Endodermal cell (in vitro differentiated cells): Measurements from ENCODE around the gene NID1. TPM values are rescaled to one million over a fixed set of nuclear protein-coding genes. Genes with fewer than 3 reads are reported as not detected.
"Not testable (repeated sequence)": the region's sequence is repeated elsewhere in the genome, so short reads cannot be mapped to it uniquely, and the experiment has no call there.

Source experiments
- DNase-seq: peaks from one replicate; pipeline ENCODE4 v3.0.0-alpha.2; 2017
- H3K27ac ChIP-seq: 2 replicates; pipeline ENCODE4 v1.5.1; 2013; ENCODE audit warnings: mild to moderate bottlenecking, low read depth, low read length, moderate library complexity
- H3K27me3 ChIP-seq: 2 replicates; pipeline ENCODE4 v1.6.1; 2013; ENCODE audit warnings: mild to moderate bottlenecking, low read length, moderate library complexity; ENCODE audit not compliant: insufficient read depth, control insufficient read depth, poor library complexity, severe bottlenecking
- H3K36me3 ChIP-seq: 2 replicates; pipeline ENCODE4 v1.7.0; 2013; ENCODE audit warnings: mild to moderate bottlenecking, low read length, moderate library complexity; ENCODE audit not compliant: control insufficient read depth, insufficient read depth
- H3K4me1 ChIP-seq: one replicate; pipeline ENCODE4 v1.7.0; 2013; ENCODE audit warnings: low read length; ENCODE audit not compliant: control insufficient read depth, insufficient read depth
- H3K4me3 ChIP-seq: 2 replicates; pipeline ENCODE4 v1.5.1; 2013; ENCODE audit warnings: mild to moderate bottlenecking, low read length, moderate library complexity
- H3K9ac ChIP-seq: 2 replicates; pipeline ENCODE4 v1.6.1; 2013; ENCODE audit warnings: mild to moderate bottlenecking, low read length, moderate library complexity; ENCODE audit not compliant: poor library complexity, severe bottlenecking; ENCODE audit errors: extremely low read depth
- H3K9me3 ChIP-seq: 2 replicates; pipeline ENCODE4 v1.6.1; 2013; ENCODE audit warnings: mild to moderate bottlenecking, low read length, moderate library complexity; ENCODE audit not compliant: control insufficient read depth
- H3K27ac Mint-ChIP-seq: 2 replicates; pipeline ENCODE4 v1.8.0; 2020; ENCODE audit warnings: mixed read lengths
- H3K27me3 Mint-ChIP-seq: 2 replicates; pipeline ENCODE4 v1.8.0; 2021; ENCODE audit warnings: mild to moderate bottlenecking, mixed read lengths; ENCODE audit not compliant: insufficient read depth
- H3K36me3 Mint-ChIP-seq: 2 replicates; pipeline ENCODE4 v1.8.0; 2020; ENCODE audit warnings: low read depth, mixed read lengths
- H3K4me1 Mint-ChIP-seq: 2 replicates; pipeline ENCODE4 v1.8.0; 2020; ENCODE audit warnings: mixed read lengths
- H3K4me3 Mint-ChIP-seq: 2 replicates; pipeline ENCODE4 v1.8.0; 2020; ENCODE audit warnings: mild to moderate bottlenecking, moderate library complexity, mixed read lengths
- H3K9me3 Mint-ChIP-seq: 2 replicates; pipeline ENCODE4 v1.8.0; 2020; ENCODE audit warnings: mild to moderate bottlenecking, mixed read lengths
- CTCF ChIP-seq: fragments of 200-600 bp; sonication (generic); conservative IDR thresholded peaks from 2 replicates; pipeline ENCODE4 v1.5.0; 2021; ENCODE audit warnings: antibody characterized with exemption, mild to moderate bottlenecking
- WGBS, 2 experiments: methylation state at CpG; one replicate each; pipeline versions ENCODE4 v1.1.5 to v1.1.7; 2013; ENCODE audit warnings: missing lambda C conversion rate in 2 of 2, mixed read lengths in 1 of 2; ENCODE audit not compliant: insufficient coverage in 1 of 2, insufficient read length in 1 of 2; 5-methylcytosine and 5-hydroxymethylcytosine counted together
- total RNA-seq, 2 donors: library from RNA; stranded (reverse); fragmentation: NEBNext Ultra II Directional in 1 of 2; extraction: Animal tissue kit (Norgen Biotek cat#: 25700) in 1 of 2; gene quantifications; 2 replicates in 1 of 2; 3 replicates in 1 of 2; pipeline ENCODE4 v1.2.1, GENCODE V29; 2021

Gene NID1
- total RNA-seq, 2 donors from 2014 or later, result 12.7 to 18.3 TPM

GRCh38 chr1:235968831-235969230 is 96.1 kb downstream of the NID1 start:
- H3K9me3 Mint-ChIP-seq, result peaks cover 26% of the 10 kb centered on the region
- peaks cover 12% of the 10 kb centered on the region for H3K4me1 Mint-ChIP-seq
- TF ChIP-seq CTCF, result no peak

GRCh38 chr1:235966134-235966533 is 98.8 kb downstream of the NID1 start:
- peaks cover 40% of the 10 kb centered on the region for H3K9me3 ChIP-seq
- H3K36me3 Mint-ChIP-seq, H3K4me1 Mint-ChIP-seq, H3K36me3 ChIP-seq, H3K4me3 ChIP-seq, H3K27me3 Mint-ChIP-seq, H3K27ac Mint-ChIP-seq, DNase-seq, H3K4me3 Mint-ChIP-seq, H3K27ac ChIP-seq, H3K27me3 ChIP-seq, H3K9ac ChIP-seq, H3K4me1 ChIP-seq: not testable (repeated sequence)
- peaks cover 31% of the 10 kb centered on the region for H3K9me3 Mint-ChIP-seq
- 93 to 96% methylated on average over 3 to 5 of the region's 5 CpGs for WGBS, 2 experiments

More at GRCh38 chr1:235968831-235969230, 96.1 kb downstream of the NID1 start:
- no peak for DNase-seq
- H3K36me3 Mint-ChIP-seq, result no peaks in the 10 kb centered on the region
- Histone ChIP-seq H3K27me3 (no peaks in the 10 kb centered on the region), H3K9me3 (peaks cover 24% of the 10 kb centered on the region), H3K4me3 (no peak overlapping the region), H3K4me1 (no peaks in the 10 kb centered on the region), H3K36me3 (no peaks in the 10 kb centered on the region), H3K9ac (no peak overlapping the region), H3K27ac (no peak overlapping the region)
- H3K4me3 Mint-ChIP-seq, result no peak overlapping the region
- H3K27me3 Mint-ChIP-seq, result peaks cover 4% of the 10 kb centered on the region
- WGBS, 2 experiments, result 93% methylated on average over 5 of the region's 5 CpGs; no CpG with 5 or more reads in 1 of the 2 experiments
- H3K27ac Mint-ChIP-seq, result no peak overlapping the region

- Histone ChIP-seq H3K27ac (no peak overlapping the region), H3K9ac (no peak overlapping the region), H3K4me3 (no peak overlapping the region), H3K27me3 (no peaks in the 10 kb centered on the region), H3K4me1 (no peaks in the 10 kb centered on the region), H3K9me3 (peaks cover 34% of the 10 kb centered on the region), H3K36me3 (no peaks in the 10 kb centered on the region)
- 94 to 96% methylated on average over 3 to 4 of the region's 4 CpGs for whole genome bisulfite sequencing, 2 experiments
- Mint-ChIP-seq H3K4me1 (peaks cover 9% of the 10 kb centered on the region), H3K27me3 (peaks cover 2% of the 10 kb centered on the region), H3K27ac (no peak overlapping the region), H3K9me3 (peaks cover 17% of the 10 kb centered on the region), H3K4me3 (no peak overlapping the region), H3K36me3 (no peaks in the 10 kb centered on the region)
- DNase-seq, result no peak
- TF ChIP-seq CTCF, result no peak
These were observed 104.1 kb downstream of the NID1 start for GRCh38 chr1:235960809-235961208.

GRCh38 chr1:235958021-235958420 is 106.9 kb downstream of the NID1 start:
- WGBS, 2 experiments, result 92 to 95% methylated on average over 11 to 12 of the region's 12 CpGs
- no peak overlapping the region for H3K4me3 Mint-ChIP-seq

More at GRCh38 chr1:235958021-235958420, 106.9 kb downstream of the NID1 start:
- H3K9ac ChIP-seq, result no peak overlapping the region
- no peak overlapping the region for H3K27ac Mint-ChIP-seq
- TF ChIP-seq CTCF, result no peak
- H3K27me3 Mint-ChIP-seq, result no peaks in the 10 kb centered on the region
- DNase-seq, result no peak
- H3K9me3 ChIP-seq, result peaks cover 13% of the 10 kb centered on the region
- peaks cover 14% of the 10 kb centered on the region for H3K4me1 Mint-ChIP-seq
- no peaks in the 10 kb centered on the region for H3K27me3 ChIP-seq
- no peaks in the 10 kb centered on the region for H3K9me3 Mint-ChIP-seq
- H3K4me3 ChIP-seq, result no peak overlapping the region
- no peaks in the 10 kb centered on the region for H3K4me1 ChIP-seq
- H3K36me3 ChIP-seq, result no peaks in the 10 kb centered on the region
- H3K36me3 Mint-ChIP-seq, result no peaks in the 10 kb centered on the region
- H3K27ac ChIP-seq, result no peak overlapping the region
